NB4 (cell line): ENCODE measurements around the gene SAMD5.

ENCODE experiments used
- DNase-seq: peaks from one replicate; pipeline ENCODE4 v3.0.0; 2010; ENCODE audit warnings: low read depth
- H3K4me3 ChIP-seq: one replicate; pipeline ENCODE4 v1.5.1; 2011; ENCODE audit warnings: mild to moderate bottlenecking, low read depth, low read length, moderate library complexity
- CTCF ChIP-seq: IDR thresholded peaks from one replicate; pipeline ENCODE4 v1.5.1; 2012; ENCODE audit warnings: low read depth, low read length
- MAX ChIP-seq: IDR thresholded peaks from 2 replicates; pipeline ENCODE4 v1.6.1; 2011; ENCODE audit warnings: low read depth, low read length
- MYC ChIP-seq: IDR thresholded peaks from 2 replicates; pipeline ENCODE4 v1.6.1; 2011; ENCODE audit warnings: low read depth, low read length
- POLR2A ChIP-seq: IDR thresholded peaks from 2 replicates; pipeline ENCODE4 v1.6.1; 2011; ENCODE audit warnings: mild to moderate bottlenecking; ENCODE audit not compliant: insufficient read length; ENCODE audit errors: extremely low read depth

Gene SAMD5

GRCh38 chr6:147578883-147579282 lies 70.4 kb downstream of the SAMD5 start:
- TF ChIP-seq CTCF (no peak), MAX (no peak), POLR2A (no peak), MYC (no peak)
- no peak overlapping the region for H3K4me3 ChIP-seq
- no peak for DNase-seq

- no peak for DNase-seq
- no peak overlapping the region for H3K4me3 ChIP-seq
- TF ChIP-seq MAX (no peak), MYC (no peak), CTCF (no peak), POLR2A (no peak)
Measured at GRCh38 chr6:147579667-147580066, 71.2 kb downstream of the SAMD5 start.

- H3K4me3 ChIP-seq: no peak overlapping the region
- no peak for DNase-seq
- no peak for TF ChIP-seq POLR2A
- TF ChIP-seq CTCF: no peak
- TF ChIP-seq MYC: no peak
- no peak for TF ChIP-seq MAX
Measured at GRCh38 chr6:147582991-147583390, 74.5 kb downstream of the SAMD5 start.

- DNase-seq: no peak
- TF ChIP-seq POLR2A: no peak
- no peak for TF ChIP-seq CTCF
- no peak overlapping the region for H3K4me3 ChIP-seq
Measured at GRCh38 chr6:147585256-147585655, 76.8 kb downstream of the SAMD5 start.

GRCh38 chr6:147586044-147586443 lies 77.6 kb downstream of the SAMD5 start:
- DNase-seq: no peak
- TF ChIP-seq MYC: no peak
- TF ChIP-seq CTCF: no peak
- TF ChIP-seq POLR2A: no peak
- TF ChIP-seq MAX: no peak
- no peak overlapping the region for H3K4me3 ChIP-seq

GRCh38 chr6:147587907-147588306 lies 79.4 kb downstream of the SAMD5 start:
- DNase-seq: no peak
- TF ChIP-seq MAX (no peak), MYC (no peak), POLR2A (no peak), CTCF (no peak)
- no peak overlapping the region for H3K4me3 ChIP-seq
